MM.1S (cell line): ENCODE results near the gene AP1G1.
A peak's percentile ranks its signal among the peaks of the same experiment; 100 is the strongest.

Experiments
- DNase-seq: peaks from one replicate; pipeline ENCODE4 v3.0.0-alpha.2; 2015
- H2AFZ ChIP-seq: fragments of 300-600 bp; sonication (generic); 2 replicates; pipeline ENCODE4 v1.6.0; 2016; ENCODE audit warnings: antibody characterized with exemption, low read length
- H3F3A ChIP-seq: fragments of 300-600 bp; sonication (generic); 2 replicates; pipeline ENCODE4 v1.6.1; 2016; ENCODE audit warnings: mild to moderate bottlenecking, antibody characterized with exemption, low read length, moderate library complexity, mixed read lengths; ENCODE audit not compliant: insufficient read depth
- H3K27ac ChIP-seq: fragments of 300-600 bp; sonication (generic); 2 replicates; pipeline ENCODE4 v1.5.1; 2016; ENCODE audit warnings: mild to moderate bottlenecking, low read length
- H3K27me3 ChIP-seq: fragments of 300-600 bp; sonication (generic); replicated peaks from 2 replicates; pipeline ENCODE4 v1.6.0; 2016; ENCODE audit warnings: low read length; ENCODE audit not compliant: insufficient read depth
- H3K36me3 ChIP-seq: fragments of 300-600 bp; sonication (generic); replicated peaks from 2 replicates; pipeline ENCODE4 v1.6.1; 2016; ENCODE audit warnings: mild to moderate bottlenecking, low read length, mixed read lengths; ENCODE audit not compliant: insufficient read depth
- H3K4me1 ChIP-seq: fragments of 300-600 bp; sonication (generic); 2 replicates; pipeline ENCODE4 v1.6.1; 2016; ENCODE audit warnings: low read length, mixed read lengths
- H3K4me2 ChIP-seq: fragments of 300-600 bp; sonication (generic); 2 replicates; pipeline ENCODE4 v1.6.0; 2016; ENCODE audit warnings: low read depth, low read length
- H3K4me3 ChIP-seq: fragments of 300-600 bp; sonication (generic); 2 replicates; pipeline ENCODE4 v1.5.1; 2016; ENCODE audit warnings: low read length, mixed read lengths
- H3K79me2 ChIP-seq: fragments of 300-600 bp; sonication (generic); 2 replicates; pipeline ENCODE4 v1.6.1; 2016; ENCODE audit warnings: mixed run types, low read length, mixed read lengths
- H3K9ac ChIP-seq: fragments of 300-600 bp; sonication (generic); 2 replicates; pipeline ENCODE4 v1.6.1; 2016; ENCODE audit warnings: low read length, mixed read lengths
- H3K9me2 ChIP-seq: fragments of 300-600 bp; sonication (generic); replicated peaks from 2 replicates; pipeline ENCODE4 v1.6.1; 2016; ENCODE audit warnings: mild to moderate bottlenecking, low read length, mixed read lengths; ENCODE audit not compliant: insufficient read depth
- H3K9me3 ChIP-seq: fragments of 300-600 bp; sonication (generic); replicated peaks from 2 replicates; pipeline ENCODE4 v1.6.1; 2016; ENCODE audit warnings: mild to moderate bottlenecking, low read length, mixed read lengths; ENCODE audit not compliant: insufficient read depth
- H4K20me1 ChIP-seq: fragments of 300-600 bp; sonication (generic); 2 replicates; pipeline ENCODE4 v1.6.1; 2016; ENCODE audit warnings: mild to moderate bottlenecking, low read length, moderate library complexity, mixed read lengths; ENCODE audit not compliant: insufficient read depth
- EZH2 ChIP-seq: fragments of 300-600 bp; sonication (generic); optimal IDR thresholded peaks from 2 replicates; pipeline ENCODE3; 2017; ENCODE audit warnings: low read depth, mild to moderate bottlenecking, antibody characterized with exemption, low read length, mixed read lengths
- EZH2phosphoT487 ChIP-seq: fragments of 300-600 bp; sonication (generic); IDR thresholded peaks from 2 replicates; pipeline ENCODE4 v1.6.1; 2018; ENCODE audit warnings: antibody characterized with exemption, low read length
- TF ChIP-seq, protein P1 (sequence below): fragments of 300-600 bp; sonication (generic); IDR thresholded peaks from 2 replicates; pipeline ENCODE4 v1.5.1; 2016; ENCODE audit warnings: antibody characterized with exemption, low read length, mixed read lengths

AP1G1 gene

DNA sequence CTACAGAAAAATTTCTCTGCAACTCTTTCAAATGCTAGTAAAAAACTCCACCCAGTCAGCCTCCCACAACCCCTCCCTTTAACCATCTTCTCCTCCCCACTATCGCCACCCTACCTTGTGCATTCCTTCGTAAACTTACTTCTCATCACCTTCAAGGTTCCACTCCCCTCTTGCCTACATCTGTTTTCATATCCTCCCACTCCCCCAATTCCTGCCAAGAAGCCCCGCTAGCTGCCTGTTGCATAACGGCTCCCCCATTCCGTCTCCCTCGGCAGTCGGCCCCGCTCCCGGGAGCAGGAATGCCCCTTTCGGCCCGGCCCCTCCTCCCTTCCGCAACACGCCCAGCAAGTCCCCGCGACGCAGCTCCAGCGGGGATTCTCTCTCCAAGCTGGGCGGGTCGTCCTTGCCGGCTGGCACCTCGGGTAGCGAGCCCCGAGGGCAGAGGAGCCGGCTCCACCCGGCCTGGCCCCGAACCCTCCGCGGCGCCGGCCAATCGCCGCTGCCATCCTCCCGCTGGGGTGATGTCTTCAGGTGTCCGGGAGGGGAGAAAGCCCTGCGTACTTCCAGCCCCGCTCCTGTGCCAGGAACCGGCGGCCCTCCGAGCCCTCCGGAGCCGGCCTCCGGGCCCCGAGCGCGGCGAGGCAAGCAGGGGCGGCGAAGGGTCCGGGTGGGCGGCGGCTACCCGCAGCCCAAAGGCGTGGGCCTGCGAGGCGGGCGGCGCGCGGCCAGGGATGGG, 85.7 kb downstream of the AP1G1 start:
- H3K27me3 ChIP-seq: no peaks in the 10 kb centered on the region
- H3K36me3 ChIP-seq: no peaks in the 10 kb centered on the region
- TF ChIP-seq EZH2phosphoT487: no peak
- no peak for TF ChIP-seq EZH2
- TF ChIP-seq, protein P1, sequence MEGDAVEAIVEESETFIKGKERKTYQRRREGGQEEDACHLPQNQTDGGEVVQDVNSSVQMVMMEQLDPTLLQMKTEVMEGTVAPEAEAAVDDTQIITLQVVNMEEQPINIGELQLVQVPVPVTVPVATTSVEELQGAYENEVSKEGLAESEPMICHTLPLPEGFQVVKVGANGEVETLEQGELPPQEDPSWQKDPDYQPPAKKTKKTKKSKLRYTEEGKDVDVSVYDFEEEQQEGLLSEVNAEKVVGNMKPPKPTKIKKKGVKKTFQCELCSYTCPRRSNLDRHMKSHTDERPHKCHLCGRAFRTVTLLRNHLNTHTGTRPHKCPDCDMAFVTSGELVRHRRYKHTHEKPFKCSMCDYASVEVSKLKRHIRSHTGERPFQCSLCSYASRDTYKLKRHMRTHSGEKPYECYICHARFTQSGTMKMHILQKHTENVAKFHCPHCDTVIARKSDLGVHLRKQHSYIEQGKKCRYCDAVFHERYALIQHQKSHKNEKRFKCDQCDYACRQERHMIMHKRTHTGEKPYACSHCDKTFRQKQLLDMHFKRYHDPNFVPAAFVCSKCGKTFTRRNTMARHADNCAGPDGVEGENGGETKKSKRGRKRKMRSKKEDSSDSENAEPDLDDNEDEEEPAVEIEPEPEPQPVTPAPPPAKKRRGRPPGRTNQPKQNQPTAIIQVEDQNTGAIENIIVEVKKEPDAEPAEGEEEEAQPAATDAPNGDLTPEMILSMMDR: no peak
- H3K27ac ChIP-seq: peak overlapping the region; percentile 64; the same call in 1 of the 2 replicates
- DNase-seq: peak; percentile 67
- no peaks in the 10 kb centered on the region for H4K20me1 ChIP-seq
- peaks cover 24% of the 10 kb centered on the region for H3K4me1 ChIP-seq
- peak overlapping the region; percentile 97 for H3K4me2 ChIP-seq
- H3K9me3 ChIP-seq: no peaks in the 10 kb centered on the region
- peak overlapping the region; percentile 73 for H3K4me3 ChIP-seq
- H3K79me2 ChIP-seq: peaks cover 37% of the 10 kb centered on the region
- H3K9me2 ChIP-seq: no peaks in the 10 kb centered on the region
- peaks cover 21% of the 10 kb centered on the region for H3F3A ChIP-seq
- H3K9ac ChIP-seq: peak overlapping the region; percentile 73
- peak overlapping the region; percentile 97 for H2AFZ ChIP-seq

DNA sequence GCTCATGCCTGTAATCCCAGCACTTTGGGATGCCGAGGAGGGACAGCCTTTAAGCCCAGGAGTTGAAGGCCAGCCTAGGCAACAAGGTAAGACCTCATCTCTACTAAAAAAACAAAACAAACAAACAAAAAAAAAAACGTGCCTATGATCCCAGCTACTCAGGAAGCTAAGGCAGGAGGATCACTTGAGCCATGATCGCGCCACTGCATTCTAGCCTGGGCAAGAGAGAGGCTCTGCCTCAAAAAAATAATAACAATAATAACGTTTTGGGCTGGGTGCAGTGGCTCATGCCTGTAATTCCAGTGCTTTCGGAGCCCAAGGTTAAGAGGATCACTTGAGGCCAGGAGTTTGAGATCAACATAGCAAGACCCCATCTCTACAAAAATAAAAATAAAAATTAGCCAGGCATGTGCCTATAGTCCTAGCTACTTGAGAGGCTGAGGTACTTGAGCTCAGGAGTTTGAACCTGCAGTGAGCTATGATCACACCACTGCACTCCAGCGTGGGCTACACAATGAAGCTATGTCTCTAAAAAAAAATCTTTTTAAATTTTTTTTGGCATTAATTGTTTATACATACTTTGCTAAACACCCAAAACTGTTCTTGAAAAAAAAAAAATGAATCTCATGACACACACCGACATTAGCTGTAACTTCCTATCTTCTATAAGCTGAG, 87.4 kb downstream of the AP1G1 start:
- DNase-seq: no peak
- Histone ChIP-seq H3K79me2 (peaks cover 51% of the 10 kb centered on the region), H3K27me3 (no peaks in the 10 kb centered on the region), H3F3A (peaks cover 21% of the 10 kb centered on the region), H3K4me2 (no peak overlapping the region), H3K9me3 (no peaks in the 10 kb centered on the region), H2AFZ (no peak overlapping the region), H3K36me3 (no peaks in the 10 kb centered on the region), H3K27ac (no peak overlapping the region), H4K20me1 (no peaks in the 10 kb centered on the region), H3K4me1 (peaks cover 15% of the 10 kb centered on the region), H3K9me2 (no peaks in the 10 kb centered on the region), H3K9ac (no peak overlapping the region), H3K4me3 (no peak overlapping the region)
- TF ChIP-seq, protein P1: no peak
- no peak for TF ChIP-seq EZH2phosphoT487
- no peak for TF ChIP-seq EZH2

DNA sequence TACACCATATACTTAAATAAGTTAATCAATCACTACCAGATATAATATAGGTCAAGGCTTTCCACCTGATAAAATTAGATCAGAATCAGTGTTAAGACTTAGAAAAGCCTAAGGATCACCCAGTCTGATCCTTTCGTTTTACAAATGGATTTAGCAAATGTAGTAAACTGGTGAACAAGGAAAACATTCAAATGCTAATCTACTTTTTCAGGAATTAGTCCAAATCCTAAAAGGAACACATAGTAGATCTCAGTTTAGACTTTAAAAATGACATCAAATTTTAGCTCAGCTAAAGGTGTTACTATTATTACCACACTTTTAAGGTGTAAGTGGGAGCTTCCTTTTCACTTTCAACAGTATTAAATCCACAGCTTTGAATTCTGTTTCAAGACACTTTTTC, 96.1 kb downstream of the AP1G1 start:
- TF ChIP-seq EZH2phosphoT487 (no peak), EZH2 (no peak)
- TF ChIP-seq, protein P1: no peak
- Histone ChIP-seq H3K9ac (peak overlapping the region; percentile 37; the same call in 1 of the 2 replicates), H2AFZ (no peak overlapping the region), H3K4me2 (peak overlapping the region; percentile 59), H3F3A (peaks cover 26% of the 10 kb centered on the region), H3K27me3 (no peaks in the 10 kb centered on the region), H3K36me3 (0 out of 2 replicates have a peak, but pooled peaks cover 4% of the 10 kb centered on the region), H3K27ac (peak overlapping the region; percentile 71), H3K9me2 (no peaks in the 10 kb centered on the region), H3K9me3 (no peaks in the 10 kb centered on the region), H3K79me2 (peaks cover 63% of the 10 kb centered on the region), H4K20me1 (no peaks in the 10 kb centered on the region), H3K4me1 (peaks cover 24% of the 10 kb centered on the region), H3K4me3 (peak overlapping the region; percentile 41)
- no peak for DNase-seq
